Stimulated activated CD8-positive, alpha-beta memory T cell treated with anti-CD3 and anti-CD28 coated beads, Interleukin-4, amount 100 ng/mL, for 4 hours (primary cell): ENCODE data around the gene ZNF28.
"Not testable (repeated sequence)": the region's sequence is repeated elsewhere in the genome, so short reads cannot be mapped to it uniquely, and the experiment has no call there.

Experiments used
- DNase-seq, 2 donors: peaks; one replicate each; pipeline ENCODE4 v3.0.0-alpha.2; 2020; ENCODE audit warnings: low read depth in 2 of 2, low spot score in 1 of 2

Gene ZNF28

GRCh38 chr19:52782864-52783263, 38.6 kb downstream of the ZNF28 start:
- not testable (repeated sequence) for DNase-seq

- DNase-seq, result peak in 1 of 2 donors; percentile 46
Measured at GRCh38 chr19:52778811-52779210, 42.6 kb downstream of the ZNF28 start.

- not testable (repeated sequence) for DNase-seq
Measured at GRCh38 chr19:52756447-52756846, 65.0 kb downstream of the ZNF28 start.

GRCh38 chr19:52749780-52750179, 71.7 kb downstream of the ZNF28 start:
- no peak for DNase-seq

GRCh38 chr19:52748336-52748950, 73.0 kb downstream of the ZNF28 start:
- DNase-seq, result no peak
